Hematopoietic multipotent progenitor cell treated with erythropoietin and hydrocortisone succinate and interleukin-3 and kit ligand, for 17 days (in vitro differentiated cells): ENCODE data around the gene PLPP4.

Source experiments
- DNase-seq: peaks from one replicate; pipeline ENCODE4 v3.0.0-alpha.2; 2015; ENCODE audit warnings: low spot score

Gene PLPP4

GRCh38 chr10:120521880-120522279 is 64.9 kb downstream of the PLPP4 start:
- no peak for DNase-seq

- no peak for DNase-seq
Observed at GRCh38 chr10:120527691-120528090, 70.7 kb downstream of the PLPP4 start.

GRCh38 chr10:120530699-120531098 is 73.7 kb downstream of the PLPP4 start:
- no peak for DNase-seq

- DNase-seq: no peak
Observed at GRCh38 chr10:120538091-120538490, 81.1 kb downstream of the PLPP4 start.

- DNase-seq: no peak
Observed at GRCh38 chr10:120539076-120539475, 82.0 kb downstream of the PLPP4 start.

- no peak for DNase-seq
Observed at GRCh38 chr10:120540486-120540885, 83.5 kb downstream of the PLPP4 start.

GRCh38 chr10:120541984-120542383 is 85.0 kb downstream of the PLPP4 start:
- no peak for DNase-seq

- no peak for DNase-seq
Observed at GRCh38 chr10:120542591-120542990, 85.6 kb downstream of the PLPP4 start.

GRCh38 chr10:120543291-120543690 is 86.3 kb downstream of the PLPP4 start:
- no peak for DNase-seq

GRCh38 chr10:120548210-120548609 is 91.2 kb downstream of the PLPP4 start:
- DNase-seq: no peak

- no peak for DNase-seq
Observed at GRCh38 chr10:120552262-120552661, 95.2 kb downstream of the PLPP4 start.

- no peak for DNase-seq
Observed at GRCh38 chr10:120553911-120554310, 96.9 kb downstream of the PLPP4 start.

- DNase-seq: no peak
Observed at GRCh38 chr10:120555436-120555835, 98.4 kb downstream of the PLPP4 start.

GRCh38 chr10:120555842-120556532 is 99.0 kb downstream of the PLPP4 start:
- DNase-seq: no peak

- no peak for DNase-seq
Observed at GRCh38 chr10:120557311-120557710, 100.3 kb downstream of the PLPP4 start.

- DNase-seq: no peak
Observed at GRCh38 chr10:120559800-120560199, 102.8 kb downstream of the PLPP4 start.

GRCh38 chr10:120562956-120563355 is 105.9 kb downstream of the PLPP4 start:
- no peak for DNase-seq

GRCh38 chr10:120570418-120570817 is 113.4 kb downstream of the PLPP4 start:
- DNase-seq: no peak

- no peak for DNase-seq
Observed at GRCh38 chr10:120571266-120571665, 114.2 kb downstream of the PLPP4 start.

GRCh38 chr10:120572307-120572706 is 115.3 kb downstream of the PLPP4 start:
- DNase-seq: no peak

- no peak for DNase-seq
Observed at GRCh38 chr10:120573355-120573754, 116.3 kb downstream of the PLPP4 start.

GRCh38 chr10:120574981-120575380 is 118.0 kb downstream of the PLPP4 start:
- no peak for DNase-seq

- no peak for DNase-seq
Observed at GRCh38 chr10:120575411-120575810, 118.4 kb downstream of the PLPP4 start.

- DNase-seq: no peak
Observed at GRCh38 chr10:120578134-120578533, 121.1 kb downstream of the PLPP4 start.
